Right renal cortex interstitium (tissue), 3 donors: Measurements from ENCODE around the gene KIR3DL1. TPM values are rescaled to one million over a fixed set of nuclear protein-coding genes. Genes with fewer than 3 reads are reported as not detected.

Experiments
- polyA plus RNA-seq, 3 donors: library from polyadenylated mRNA; unstranded; fragments of 120-200 nt; gene quantifications; one replicate each; pipeline ENCODE4 v1.2.1, GENCODE V29; 2013; ENCODE audit not compliant: insufficient read length in 3 of 3

KIR3DL1 gene
- polyA plus RNA-seq, 3 donors = not detected

Other genes with a start within 250 kb of the KIR3DL1 start
- gene LILRA2, start 242.7 kb upstream of the KIR3DL1 start, polyA plus RNA-seq = under 1 TPM; 0.55 to 0.92 (median 0.58) TPM
- under 1 TPM; 0.43 to 0.61 (median 0.51) TPM for gene LILRA1, start 222.8 kb upstream of the KIR3DL1 start, polyA plus RNA-seq
- 1 to 10 TPM; 1.2 to 1.6 (median 1.5) TPM for gene LILRB1, start 186.0 kb upstream of the KIR3DL1 start, polyA plus RNA-seq
- gene LILRB4, start 153.5 kb upstream of the KIR3DL1 start, polyA plus RNA-seq = 1 to 10 TPM in 2 of 3 donors, under 1 TPM in 1; 0.67 to 1.2 (median 1.1) TPM
- gene KIR3DL3, start 92.0 kb upstream of the KIR3DL1 start, polyA plus RNA-seq = not detected
- gene KIR2DL3, start 78.0 kb upstream of the KIR3DL1 start, polyA plus RNA-seq = under 1 TPM in 1 of 3 donors, not detected in 2; 0.10 TPM
- gene KIR2DL1, start 46.7 kb upstream of the KIR3DL1 start, polyA plus RNA-seq = under 1 TPM in 1 of 3 donors, not detected in 2; 0.10 TPM
- not detected for gene KIR2DL4, start 12.9 kb upstream of the KIR3DL1 start, polyA plus RNA-seq
- gene KIR2DS4, start 16.2 kb downstream of the KIR3DL1 start, polyA plus RNA-seq = under 1 TPM in 1 of 3 donors, not detected in 2; 0.10 TPM
- not detected for gene KIR3DL2, start 34.0 kb downstream of the KIR3DL1 start, polyA plus RNA-seq
- gene FCAR, start 57.8 kb downstream of the KIR3DL1 start, polyA plus RNA-seq = under 1 TPM; 0.08 to 0.37 (median 0.24) TPM
- under 1 TPM; 0.19 to 0.21 (median 0.19) TPM for gene NCR1, start 89.7 kb downstream of the KIR3DL1 start, polyA plus RNA-seq
- under 1 TPM in 1 of 3 donors, not detected in 2; 0.08 TPM for gene NLRP7, start 131.1 kb downstream of the KIR3DL1 start, polyA plus RNA-seq
- gene NLRP2, start 149.9 kb downstream of the KIR3DL1 start, polyA plus RNA-seq = 10 to 100 TPM in 2 of 3 donors, 1 to 10 TPM in 1; 6.9 to 25.8 (median 20.5) TPM
- gene GP6, start 221.8 kb downstream of the KIR3DL1 start, polyA plus RNA-seq = 1 to 10 TPM in 1 of 3 donors, under 1 TPM in 2; 0.31 to 1.1 (median 0.39) TPM
- 10 to 100 TPM; 16.9 to 21.0 (median 17.0) TPM for gene RDH13, start 246.7 kb downstream of the KIR3DL1 start, polyA plus RNA-seq